UCSD-AML1 (cell line): Measurements from ENCODE around the gene CAVIN4.

Source experiments
- DNase-seq: peaks from one replicate; lab custom pipeline; 2025; ENCODE audit not compliant: unreplicated experiment; lab: John Stamatoyannopoulos, UW

CAVIN4 gene

GRCh38 chr9:100589582-100589981 lies 11.7 kb downstream of the CAVIN4 start:
- DNase-seq = no peak

- no peak for DNase-seq
These were observed 12.6 kb downstream of the CAVIN4 start for GRCh38 chr9:100590481-100590880.

- no peak for DNase-seq
These were observed 13.3 kb downstream of the CAVIN4 start for GRCh38 chr9:100591139-100591538.

- DNase-seq = no peak
These were observed 13.9 kb downstream of the CAVIN4 start for GRCh38 chr9:100591639-100592412.

GRCh38 chr9:100595391-100596199 lies 17.7 kb downstream of the CAVIN4 start:
- no peak for DNase-seq

- DNase-seq = no peak
These were observed 19.4 kb downstream of the CAVIN4 start for GRCh38 chr9:100597236-100597635.

- DNase-seq = peak; percentile 50
These were observed 20.8 kb downstream of the CAVIN4 start for GRCh38 chr9:100598641-100599145.

GRCh38 chr9:100600521-100601079 lies 22.7 kb downstream of the CAVIN4 start:
- DNase-seq = no peak

- DNase-seq = peak; percentile 31
These were observed 23.3 kb downstream of the CAVIN4 start for GRCh38 chr9:100601216-100601615.

- DNase-seq = no peak
These were observed 24.5 kb downstream of the CAVIN4 start for GRCh38 chr9:100602342-100602801.

GRCh38 chr9:100605405-100605804 lies 27.5 kb downstream of the CAVIN4 start:
- no peak for DNase-seq

- DNase-seq = no peak
These were observed 41.3 kb downstream of the CAVIN4 start for GRCh38 chr9:100619194-100619593.

- no peak for DNase-seq
These were observed 41.8 kb downstream of the CAVIN4 start for GRCh38 chr9:100619665-100620064.

GRCh38 chr9:100623969-100624368 lies 46.1 kb downstream of the CAVIN4 start:
- DNase-seq = no peak

- DNase-seq = no peak
These were observed 49.1 kb downstream of the CAVIN4 start for GRCh38 chr9:100626949-100627348.

GRCh38 chr9:100637787-100638186 lies 59.9 kb downstream of the CAVIN4 start:
- DNase-seq = no peak
